Muscle layer of duodenum (tissue), 2 donors: ENCODE results near the gene MCHR1.
"Not testable (repeated sequence)": the region's sequence is repeated elsewhere in the genome, so short reads cannot be mapped to it uniquely, and the experiment has no call there.

Source experiments
- H3K27ac ChIP-seq: one replicate; pipeline ENCODE4 v1.7.0; 2013; ENCODE audit warnings: mild to moderate bottlenecking, low read length
- H3K27me3 ChIP-seq: one replicate; pipeline ENCODE4 v1.7.0; 2013; ENCODE audit warnings: low read depth, mild to moderate bottlenecking, control low read depth, low read length
- H3K36me3 ChIP-seq, 2 donors: one replicate each; pipeline ENCODE4 v1.7.0; 2013; ENCODE audit warnings: low read length in 2 of 2, control low read depth in 1 of 2, mild to moderate bottlenecking in 1 of 2; ENCODE audit not compliant: insufficient read depth in 2 of 2, control insufficient read depth in 1 of 2
- H3K4me1 ChIP-seq, 2 donors: one replicate each; pipeline ENCODE4 v1.7.0; 2013; ENCODE audit warnings: low read length in 2 of 2, mild to moderate bottlenecking in 2 of 2, control low read depth in 1 of 2, moderate library complexity in 1 of 2; ENCODE audit not compliant: insufficient read depth in 2 of 2, control insufficient read depth in 1 of 2
- H3K4me3 ChIP-seq, 2 donors: one replicate each; pipeline ENCODE4 v1.7.0; 2013; ENCODE audit warnings: low read length in 2 of 2, low read depth in 1 of 2, mild to moderate bottlenecking in 1 of 2
- H3K9me3 ChIP-seq, 2 donors: one replicate each; pipeline ENCODE4 v1.7.0; 2013; ENCODE audit warnings: low read length in 2 of 2, control low read depth in 1 of 2, mild to moderate bottlenecking in 1 of 2; ENCODE audit not compliant: control insufficient read depth in 1 of 2
- donor health status: healthy.

Gene MCHR1

DNA sequence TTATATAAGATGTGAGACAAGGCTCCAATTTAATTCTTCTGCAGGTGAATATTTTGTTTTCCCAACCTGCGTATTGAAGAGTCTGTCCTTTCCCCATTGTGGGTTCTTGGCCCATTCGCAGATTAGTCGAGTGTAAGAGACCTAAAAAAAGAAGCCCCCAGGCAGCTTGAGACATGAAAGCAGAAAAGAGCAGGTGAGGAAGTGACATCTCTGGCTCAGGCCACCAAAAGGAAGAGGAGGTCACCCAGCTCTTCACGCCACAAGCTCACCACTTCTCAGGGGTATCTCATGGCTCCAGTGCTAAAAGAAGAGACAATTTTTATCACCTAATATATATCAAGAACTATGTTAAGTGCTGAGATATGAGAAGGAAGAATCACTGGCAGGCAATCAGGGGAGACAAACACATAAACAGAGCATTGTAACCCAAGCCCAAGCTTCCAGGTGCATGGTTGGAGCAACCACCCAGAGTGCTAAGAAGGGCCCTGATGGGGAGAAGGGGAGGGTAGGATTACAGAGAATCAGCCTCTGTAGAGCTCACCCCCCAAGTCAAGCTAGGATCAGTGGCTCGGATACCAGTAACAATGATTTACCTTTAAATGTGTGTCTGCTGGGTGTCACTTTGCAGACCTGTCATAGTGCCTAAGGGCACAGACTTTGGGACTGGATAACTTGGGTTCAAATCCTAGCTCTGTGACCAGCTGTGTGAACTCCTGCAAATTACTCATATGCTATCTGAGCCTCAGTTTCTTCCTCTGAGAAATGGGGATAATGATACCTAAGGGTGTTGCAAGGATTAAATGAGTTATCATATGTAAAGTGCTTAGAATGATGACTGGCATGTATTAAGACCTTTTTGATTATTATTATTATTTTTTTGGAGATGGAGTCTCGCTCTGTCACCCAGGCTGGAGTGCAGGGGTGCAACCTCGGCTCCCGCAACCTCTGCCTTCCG lies 39.2 kb downstream of the MCHR1 start:
- no peaks in the 10 kb centered on the region for H3K36me3 ChIP-seq

DNA sequence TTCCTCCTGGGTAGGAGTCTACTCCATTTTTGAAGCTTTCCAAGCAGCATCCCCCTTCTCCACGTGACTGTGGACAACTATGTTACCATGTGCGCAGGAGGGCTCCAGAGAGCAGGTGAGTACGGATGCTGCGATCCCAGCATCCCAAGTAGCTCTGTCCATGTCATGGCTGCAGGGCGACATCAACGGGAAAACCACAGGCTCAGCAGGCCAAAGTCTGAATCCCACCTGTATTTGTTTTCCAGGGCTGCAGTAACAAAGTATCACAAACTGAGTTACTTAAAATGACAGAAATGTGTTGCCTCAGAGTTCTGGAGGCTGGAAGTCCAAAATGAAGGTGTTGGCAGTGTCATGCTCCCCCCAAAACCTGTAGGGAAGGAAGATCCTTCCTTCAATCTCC lies 40.3 kb downstream of the MCHR1 start:
- no peak overlapping the region for H3K4me3 ChIP-seq
- peaks cover 0 to 10% of the 10 kb centered on the region in 2 donors for H3K4me1 ChIP-seq
- no peaks in the 10 kb centered on the region for H3K9me3 ChIP-seq
- H3K27me3 ChIP-seq = no peaks in the 10 kb centered on the region
- no peak overlapping the region for H3K27ac ChIP-seq
- H3K36me3 ChIP-seq = no peaks in the 10 kb centered on the region

More for the DNA sequence above, 39.2 kb downstream of the MCHR1 start:
- Histone ChIP-seq H3K27me3 (no peaks in the 10 kb centered on the region), H3K27ac (no peak overlapping the region), H3K4me3 (no peak overlapping the region), H3K4me1 (peaks cover 0 to 10% of the 10 kb centered on the region in 2 donors), H3K9me3 (no peaks in the 10 kb centered on the region)

DNA sequence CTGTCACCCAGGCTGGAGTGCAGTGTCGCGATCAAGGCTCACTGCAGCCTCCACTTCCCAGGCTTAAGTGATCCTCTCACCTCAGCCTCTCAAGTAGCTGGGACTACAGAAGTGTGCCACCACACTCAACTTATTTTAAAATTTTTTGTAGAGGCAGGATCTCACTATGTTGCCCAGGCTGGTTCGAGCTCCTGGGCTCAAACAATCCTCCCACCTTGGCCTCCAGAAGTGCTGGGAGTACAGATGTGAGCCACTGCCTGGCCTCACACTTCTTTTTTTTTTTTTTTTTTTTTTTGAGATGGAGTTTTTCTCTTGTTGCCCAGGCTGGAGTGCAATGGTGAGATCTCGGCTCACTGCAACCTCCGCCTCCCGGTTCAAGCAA lies 40.9 kb downstream of the MCHR1 start:
- not testable (repeated sequence) for H3K27ac ChIP-seq, H3K4me3 ChIP-seq, H3K36me3 ChIP-seq, H3K9me3 ChIP-seq, H3K27me3 ChIP-seq
- H3K4me1 ChIP-seq = peaks cover 0 to 10% of the 10 kb centered on the region in 2 donors

DNA sequence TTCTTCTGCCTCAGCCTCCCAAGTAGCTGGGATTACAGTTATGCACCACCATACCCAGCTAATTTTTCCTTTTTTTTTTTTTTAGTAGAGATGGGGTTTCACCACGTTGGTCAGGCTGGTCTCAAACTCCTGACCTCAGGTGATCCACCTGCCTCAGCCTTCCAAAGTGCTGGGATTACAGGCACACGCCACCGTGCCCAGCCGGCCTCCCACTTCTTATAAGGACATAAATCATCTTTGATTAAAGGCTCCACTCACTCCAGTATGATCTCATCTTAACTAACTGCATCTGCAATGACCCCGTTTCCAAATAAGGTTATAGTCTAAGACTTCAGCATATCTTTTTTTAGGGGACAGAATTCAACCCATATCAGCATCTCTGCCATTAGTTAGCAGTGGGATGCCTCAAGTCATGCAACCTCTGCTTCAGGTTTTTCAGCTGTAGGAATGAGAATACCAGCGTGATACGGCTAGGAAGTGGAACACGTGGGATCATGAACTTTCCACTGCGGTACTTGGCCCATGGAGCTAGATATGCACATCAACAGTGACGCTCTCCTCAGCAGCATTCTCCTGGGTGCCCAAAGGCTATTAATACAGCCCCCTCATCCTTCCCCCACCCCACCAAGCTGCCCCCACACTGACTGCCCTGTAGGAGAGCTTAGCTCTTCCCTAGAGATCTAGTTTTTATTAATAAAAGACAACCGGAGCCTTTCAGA lies 41.4 kb downstream of the MCHR1 start:
- peaks cover 0 to 10% of the 10 kb centered on the region in 2 donors for H3K4me1 ChIP-seq
- H3K27ac ChIP-seq = peak overlapping the region; percentile 60
- no peak overlapping the region for H3K4me3 ChIP-seq
- no peaks in the 10 kb centered on the region for H3K36me3 ChIP-seq
- no peaks in the 10 kb centered on the region for H3K27me3 ChIP-seq
- no peaks in the 10 kb centered on the region for H3K9me3 ChIP-seq

DNA sequence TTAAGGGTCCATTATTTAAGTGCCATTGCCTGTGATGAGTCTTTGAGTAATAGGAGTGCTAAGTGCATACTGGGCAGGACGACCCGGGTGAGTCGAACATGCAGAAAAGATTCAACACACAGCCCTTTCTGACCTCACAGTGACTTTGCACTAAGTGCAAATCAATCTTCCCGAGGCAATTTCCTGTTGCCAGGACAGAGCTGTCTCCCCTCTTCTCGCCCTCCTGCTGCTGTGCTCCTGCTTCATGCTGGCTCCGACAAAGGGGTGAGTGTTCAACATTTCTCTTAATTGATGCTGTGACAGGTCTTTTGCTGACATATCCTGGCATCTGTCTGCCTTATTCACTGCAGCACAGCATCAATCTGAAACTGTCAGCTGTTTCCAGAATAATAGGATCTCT lies 42.0 kb downstream of the MCHR1 start:
- Histone ChIP-seq H3K27ac (peak overlapping the region; percentile 60), H3K4me3 (no peak overlapping the region), H3K4me1 (peaks cover 0 to 10% of the 10 kb centered on the region in 2 donors), H3K9me3 (no peaks in the 10 kb centered on the region), H3K36me3 (no peaks in the 10 kb centered on the region), H3K27me3 (no peaks in the 10 kb centered on the region)

DNA sequence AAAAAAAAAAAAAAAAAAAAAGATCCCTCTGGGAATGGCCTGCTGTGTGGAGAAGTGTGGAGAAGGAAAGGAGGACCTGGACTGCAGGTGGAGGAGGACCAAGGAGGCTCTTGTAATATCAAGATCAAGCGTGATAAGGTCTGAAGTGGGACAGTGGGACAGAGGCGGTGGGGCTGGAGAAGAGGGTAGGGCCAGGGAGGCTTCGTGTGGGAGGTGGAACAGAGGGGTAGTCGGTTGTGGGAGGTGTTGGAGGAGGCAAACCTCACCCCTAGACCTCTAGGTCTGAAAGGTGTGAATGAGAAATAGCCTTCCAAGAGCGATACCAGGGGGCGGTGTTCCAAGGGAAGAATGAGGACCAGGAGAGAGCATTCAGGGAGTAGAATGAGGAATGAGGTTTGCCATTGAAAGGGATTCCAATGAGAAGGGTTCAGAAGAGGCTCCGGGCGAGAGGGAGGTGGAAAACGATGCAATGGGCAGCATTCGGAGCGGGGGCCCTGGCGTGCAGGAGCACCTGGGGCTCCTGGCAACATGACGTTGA lies 44.2 kb downstream of the MCHR1 start:
- no peaks in the 10 kb centered on the region for H3K27me3 ChIP-seq

DNA sequence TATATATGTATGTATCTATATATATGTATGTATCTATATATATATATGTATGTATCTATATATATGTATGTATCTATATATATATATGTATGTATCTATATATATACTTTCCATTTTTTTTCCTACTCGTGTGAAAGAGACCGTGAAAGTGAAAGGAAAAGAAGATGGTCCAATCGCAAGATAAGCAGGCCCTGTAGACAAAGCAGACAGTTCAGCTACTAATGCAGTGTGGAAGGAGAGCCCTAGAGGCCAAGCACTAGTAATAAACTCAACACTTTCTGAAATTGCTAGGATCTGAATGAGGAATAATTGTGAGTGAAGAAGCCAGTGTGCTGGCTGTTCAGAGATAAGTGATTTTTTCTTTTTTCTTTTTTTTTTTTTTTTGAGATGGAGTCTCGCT lies 47.2 kb downstream of the MCHR1 start:
- no peaks in the 10 kb centered on the region for H3K9me3 ChIP-seq
- H3K4me1 ChIP-seq = peaks cover 0 to 1% of the 10 kb centered on the region in 2 donors
- no peak overlapping the region for H3K27ac ChIP-seq
- no peak overlapping the region for H3K4me3 ChIP-seq
- no peaks in the 10 kb centered on the region for H3K36me3 ChIP-seq
- no peaks in the 10 kb centered on the region for H3K27me3 ChIP-seq

More for the DNA sequence above, 44.2 kb downstream of the MCHR1 start:
- H3K36me3 ChIP-seq = no peaks in the 10 kb centered on the region
- no peak overlapping the region for H3K4me3 ChIP-seq
- H3K4me1 ChIP-seq = peaks cover 0 to 10% of the 10 kb centered on the region in 2 donors
- H3K27ac ChIP-seq = no peak overlapping the region
- no peaks in the 10 kb centered on the region for H3K9me3 ChIP-seq

DNA sequence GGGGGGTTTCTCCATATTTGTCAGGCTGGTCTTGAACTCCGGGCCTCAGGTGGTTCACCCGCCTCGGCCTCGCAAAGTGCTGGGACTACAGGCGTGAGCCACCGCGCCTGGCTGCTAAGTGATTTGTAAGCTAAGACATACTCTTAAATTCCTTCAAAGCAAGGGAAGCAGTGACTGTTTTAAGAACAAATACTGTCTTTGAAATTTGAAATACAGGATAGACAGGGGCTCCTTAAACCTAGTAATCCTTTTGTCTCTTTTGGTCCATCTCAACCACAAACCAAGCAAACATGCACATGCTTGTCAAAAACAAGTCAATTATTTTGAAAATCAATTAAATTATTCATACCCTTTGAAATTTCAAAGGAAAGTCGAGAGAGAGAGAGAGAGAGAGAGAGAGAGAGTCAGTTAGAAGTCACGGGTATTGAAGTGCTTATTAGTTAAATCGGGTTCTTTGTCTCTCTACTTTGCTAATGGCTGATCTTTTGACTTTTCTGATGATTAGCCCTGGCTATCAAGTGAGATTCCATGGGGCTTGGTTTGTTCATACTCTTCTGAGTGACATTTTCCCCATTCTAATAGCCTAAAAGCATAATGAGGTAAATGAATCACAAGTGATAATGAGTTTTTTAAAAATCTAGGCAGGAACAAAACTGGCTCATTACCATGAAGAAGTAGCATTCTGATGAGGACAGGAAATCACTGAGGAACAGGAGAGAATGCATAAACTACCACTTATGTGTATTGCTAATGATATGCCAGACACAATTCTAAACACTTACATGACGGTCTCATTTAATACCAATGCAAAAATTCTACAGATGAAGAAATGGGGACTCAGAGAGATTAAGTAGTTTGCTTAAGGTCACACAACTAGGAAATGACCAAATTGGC lies 48.0 kb downstream of the MCHR1 start:
- Histone ChIP-seq H3K9me3 (no peaks in the 10 kb centered on the region), H3K36me3 (no peaks in the 10 kb centered on the region), H3K27me3 (no peaks in the 10 kb centered on the region), H3K4me1 (no peaks in the 10 kb centered on the region), H3K27ac (no peak overlapping the region), H3K4me3 (no peak overlapping the region)

DNA sequence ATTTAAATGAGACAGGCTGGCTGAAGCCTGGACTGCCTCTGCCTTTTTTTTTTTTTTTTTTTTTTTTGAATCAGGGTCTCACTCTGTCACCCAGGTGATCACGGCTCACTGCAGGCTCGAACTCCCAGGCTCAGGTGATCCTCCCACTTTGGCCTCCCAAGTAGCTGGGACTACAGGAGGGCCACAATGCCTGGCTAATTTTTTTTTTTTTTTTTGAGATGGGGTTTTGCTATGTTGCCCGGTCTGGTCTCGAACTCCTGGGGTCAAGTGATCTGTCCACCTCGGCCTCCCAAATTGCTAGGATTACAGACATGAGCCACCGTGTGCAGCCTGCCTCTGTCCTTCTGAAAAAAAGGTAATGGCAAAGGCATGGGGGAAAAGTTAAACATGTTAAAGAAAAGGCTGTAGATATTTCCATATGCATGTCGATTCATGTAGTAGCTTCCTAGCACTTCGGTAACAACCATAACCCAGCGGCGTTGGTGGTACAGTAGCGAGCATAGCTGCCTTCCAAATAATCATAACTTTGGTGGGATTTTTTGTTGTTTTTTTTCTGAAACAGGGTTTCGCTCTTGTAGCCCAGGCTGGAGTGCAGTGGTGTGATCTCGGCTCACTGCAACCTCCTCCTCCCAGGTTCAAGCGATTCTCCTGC lies 48.8 kb downstream of the MCHR1 start:
- no peak overlapping the region for H3K27ac ChIP-seq

DNA sequence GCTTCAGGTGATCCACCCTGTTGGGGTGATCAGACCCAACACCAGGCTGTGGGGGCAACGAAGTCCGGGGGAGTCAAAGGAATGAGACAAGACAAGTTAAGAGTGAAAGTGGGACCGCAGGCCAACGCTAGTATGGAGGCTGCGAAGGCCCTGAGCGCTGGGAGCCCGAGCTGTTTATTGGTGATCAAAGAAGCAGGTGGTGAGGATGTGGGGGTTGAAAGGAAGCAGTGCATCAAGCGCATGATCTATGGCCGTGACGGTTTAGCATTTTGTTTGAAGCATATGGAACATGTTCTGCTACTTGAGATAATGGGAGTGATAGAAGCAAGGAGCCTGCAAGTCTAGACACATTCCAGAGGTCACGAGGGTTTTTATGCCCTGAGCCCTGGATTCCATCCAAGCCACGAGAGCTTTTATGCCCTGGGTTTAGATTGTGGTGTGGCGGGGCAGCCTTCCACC lies 49.5 kb downstream of the MCHR1 start:
- H3K4me1 ChIP-seq = no peaks in the 10 kb centered on the region
- H3K9me3 ChIP-seq = no peaks in the 10 kb centered on the region
- no peaks in the 10 kb centered on the region for H3K36me3 ChIP-seq
- H3K27ac ChIP-seq = no peak overlapping the region
- H3K4me3 ChIP-seq = no peak overlapping the region
- H3K27me3 ChIP-seq = no peaks in the 10 kb centered on the region

More for the DNA sequence above, 48.8 kb downstream of the MCHR1 start:
- Histone ChIP-seq H3K27me3 (no peaks in the 10 kb centered on the region), H3K4me1 (no peaks in the 10 kb centered on the region), H3K36me3 (no peaks in the 10 kb centered on the region), H3K9me3 (no peaks in the 10 kb centered on the region), H3K4me3 (no peak overlapping the region)
